ENCODE results near the gene GOT2. TPM values are rescaled to one million over a fixed set of nuclear protein-coding genes. Genes with fewer than 3 reads are reported as not detected.

Gene GOT2
- total and polyA plus RNA-seq, 2 of the 8 experiments (the other 6 are each of a cell fraction or from before 2014, with no cell fraction given): 62.9 to 223 TPM

GRCh38 chr16:58695368-58695767 is 38.7 kb downstream of the GOT2 start (continued):
- TF ChIP-seq CHD7 (IDR thresholded peaks at IDR 0.05; ENCODE audit: insufficient replicate concordance, low read length) (no peak), HDAC2 (IDR thresholded peaks at IDR 0.05; ENCODE audit: borderline replicate concordance in 1 of 2, low read depth in 2 of 2, low read length in 2 of 2) (no peak), RXRA (IDR thresholded peaks at IDR 0.05; ENCODE audit: insufficient read depth, low read depth, low read length) (no peak), RNF2 (IDR thresholded peaks at IDR 0.05; ENCODE audit: borderline replicate concordance, low read depth, low read length, missing control alignments, poor library complexity, severe bottlenecking) (no peak), POU5F1 (IDR thresholded peaks at IDR 0.05; ENCODE audit: low read depth, low read length) (no peak), RFX5 (IDR thresholded peaks at IDR 0.05; ENCODE audit: borderline replicate concordance, low read depth, low read length) (no peak), SIRT6 (IDR thresholded peaks at IDR 0.05; ENCODE audit: low read length) (no peak), SIN3A (conservative IDR thresholded peaks at IDR 0.05 in 1 of 2, IDR thresholded peaks at IDR 0.05 in 1 of 2; ENCODE audit: low read depth in 1 of 2, low read length in 2 of 2) (no peak)
